Hepatocyte (in vitro differentiated cells): ENCODE data around the gene SEPTIN8. TPM values are rescaled to one million over a fixed set of nuclear protein-coding genes. Genes with fewer than 3 reads are reported as not detected.

Experiments
- DNase-seq: peaks from one replicate; pipeline ENCODE4 v3.0.0-alpha.2; 2016; ENCODE audit warnings: low spot score
- H2AFZ ChIP-seq: fragments of 200-600 bp; sonication (generic); 2 replicates; pipeline ENCODE4 v1.6.0; 2016; ENCODE audit warnings: antibody characterized with exemption, mild to moderate bottlenecking
- H3K27ac ChIP-seq: fragments of 200-600 bp; sonication (generic); 2 replicates; pipeline ENCODE4 v1.5.1; 2016; ENCODE audit warnings: mild to moderate bottlenecking
- H3K27me3 ChIP-seq: fragments of 200-600 bp; sonication (generic); 2 replicates; pipeline ENCODE4 v1.6.1; 2016
- H3K36me3 ChIP-seq: fragments of 200-600 bp; sonication (generic); replicated peaks from 2 replicates; pipeline ENCODE4 v1.5.1; 2016; ENCODE audit warnings: low read depth; ENCODE audit not compliant: insufficient read depth
- H3K4me1 ChIP-seq: fragments of 200-600 bp; sonication (generic); 2 replicates; pipeline ENCODE4 v1.5.1; 2016; ENCODE audit warnings: mild to moderate bottlenecking, moderate library complexity; ENCODE audit not compliant: insufficient read depth
- H3K4me2 ChIP-seq: fragments of 200-600 bp; sonication (generic); 2 replicates; pipeline ENCODE4 v1.6.0; 2016
- H3K4me3 ChIP-seq: fragments of 200-600 bp; sonication (generic); 2 replicates; pipeline ENCODE4 v1.5.1; 2016; ENCODE audit warnings: mild to moderate bottlenecking
- H3K79me2 ChIP-seq: fragments of 200-600 bp; sonication (generic); 2 replicates; pipeline ENCODE4 v1.6.0; 2017; ENCODE audit warnings: mild to moderate bottlenecking
- H3K9me2 ChIP-seq: fragments of 200-600 bp; sonication (generic); replicated peaks from 2 replicates; pipeline ENCODE4 v1.6.0; 2017; ENCODE audit warnings: mild to moderate bottlenecking; ENCODE audit not compliant: insufficient read depth
- H3K9me3 ChIP-seq: fragments of 200-600 bp; sonication (generic); 2 replicates; pipeline ENCODE4 v1.5.1; 2016; ENCODE audit warnings: low read depth, mild to moderate bottlenecking
- H4K20me1 ChIP-seq: fragments of 200-600 bp; sonication (generic); 2 replicates; pipeline ENCODE4 v1.6.0; 2016; ENCODE audit warnings: mild to moderate bottlenecking; ENCODE audit not compliant: insufficient read depth, poor library complexity, severe bottlenecking
- CTCF ChIP-seq: fragments of 200-600 bp; sonication (generic); IDR thresholded peaks from 2 replicates; pipeline ENCODE4 v1.5.1; 2016; ENCODE audit warnings: antibody characterized with exemption, mild to moderate bottlenecking; ENCODE audit not compliant: poor library complexity
- EZH2 ChIP-seq: fragments of 200-600 bp; sonication (generic); IDR thresholded peaks from 2 replicates; pipeline ENCODE4 v1.6.1; 2016; ENCODE audit warnings: antibody characterized with exemption, mild to moderate bottlenecking, borderline replicate concordance
- EZH2phosphoT487 ChIP-seq: fragments of 200-600 bp; sonication (generic); IDR thresholded peaks from one replicate; pipeline ENCODE4 v1.6.1; 2018; ENCODE audit warnings: antibody characterized with exemption, mild to moderate bottlenecking, low read depth, moderate library complexity; ENCODE audit not compliant: unreplicated experiment, severe bottlenecking
- WGBS: methylation state at CpG from one replicate; pipeline ENCODE4 v1.1.6; 2016; ENCODE audit warnings: low lambda C conversion rate; ENCODE audit errors: missing lambda C conversion rate; 5-methylcytosine and 5-hydroxymethylcytosine counted together
- polyA plus RNA-seq: library from polyadenylated mRNA; unstranded; fragments of >200 nt; fragmentation: Nextera tagmentation; extraction: Ambion mirVana; gene quantifications from 2 replicates; pipeline ENCODE4 v1.2.1, GENCODE V29; 2016
- total RNA-seq: library from RNA; depleted of rRNA; stranded (reverse); fragments of >200 nt; gene quantifications from 2 replicates; pipeline ENCODE4 v1.2.3, GENCODE V29; 2014

The SEPTIN8 gene
- total and polyA plus RNA-seq, 2 experiments from 2014 or later = 18.7 to 41.9 TPM

- no peaks in the 10 kb centered on the region for H4K20me1 ChIP-seq
- 42% methylated on average over 15 of the region's 15 CpGs for WGBS
- H2AFZ ChIP-seq = no peak overlapping the region
- H3K9me3 ChIP-seq = no peaks in the 10 kb centered on the region
- TF ChIP-seq CTCF = peak; percentile 88
- TF ChIP-seq EZH2phosphoT487 = no peak
- TF ChIP-seq EZH2 = no peak
- DNase-seq = peak; percentile 95
- no peak overlapping the region for H3K4me3 ChIP-seq
- peaks cover under 1% of the 10 kb centered on the region for H3K27me3 ChIP-seq
- no peak overlapping the region for H3K27ac ChIP-seq
- H3K4me2 ChIP-seq = no peak overlapping the region
- no peaks in the 10 kb centered on the region for H3K79me2 ChIP-seq
- no peaks in the 10 kb centered on the region for H3K9me2 ChIP-seq
- peaks cover 5% of the 10 kb centered on the region for H3K4me1 ChIP-seq
- H3K36me3 ChIP-seq = no peaks in the 10 kb centered on the region
Measured at GRCh38 chr5:132820162-132820754, 43.2 kb upstream of the SEPTIN8 start.

- 92% methylated on average over 26 of the region's 26 CpGs for WGBS
- H4K20me1 ChIP-seq = no peaks in the 10 kb centered on the region
- no peak overlapping the region for H3K4me2 ChIP-seq
- no peak for DNase-seq
- TF ChIP-seq EZH2 = no peak
- no peak for TF ChIP-seq CTCF
- no peak for TF ChIP-seq EZH2phosphoT487
- H2AFZ ChIP-seq = no peak overlapping the region
- H3K4me3 ChIP-seq = no peak overlapping the region
- H3K79me2 ChIP-seq = no peaks in the 10 kb centered on the region
- no peaks in the 10 kb centered on the region for H3K36me3 ChIP-seq
- H3K4me1 ChIP-seq = peaks cover 5% of the 10 kb centered on the region
- H3K27ac ChIP-seq = no peak overlapping the region
- no peaks in the 10 kb centered on the region for H3K9me3 ChIP-seq
- H3K9me2 ChIP-seq = no peaks in the 10 kb centered on the region
- peaks cover 3% of the 10 kb centered on the region for H3K27me3 ChIP-seq
Measured at GRCh38 chr5:132819468-132819867, 42.4 kb upstream of the SEPTIN8 start.

DNA sequence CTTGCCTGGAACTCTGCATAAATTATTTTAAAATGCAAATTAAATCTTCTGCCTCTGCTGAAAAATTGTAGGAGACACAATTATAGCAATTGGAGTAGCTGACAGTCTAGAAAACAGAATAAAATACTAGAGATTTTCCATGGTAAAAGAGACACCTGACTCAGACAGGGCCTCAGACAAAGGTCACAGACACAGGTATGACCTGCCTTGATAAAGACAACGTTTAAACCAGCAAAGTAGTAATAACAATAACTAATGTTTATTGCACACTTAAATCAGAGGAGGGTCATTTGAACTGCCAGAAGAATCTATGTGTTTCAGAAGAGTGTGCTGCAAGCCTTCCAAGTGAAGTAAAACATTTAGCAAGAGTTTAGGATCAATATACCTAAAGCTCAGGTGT lies 40.0 kb upstream of the SEPTIN8 start:
- no peak overlapping the region for H2AFZ ChIP-seq
- H3K4me1 ChIP-seq = peaks cover 7% of the 10 kb centered on the region
- no peaks in the 10 kb centered on the region for H3K79me2 ChIP-seq
- H3K9me2 ChIP-seq = no peaks in the 10 kb centered on the region
- peaks cover 17% of the 10 kb centered on the region for H3K27me3 ChIP-seq
- no peak for DNase-seq
- no peaks in the 10 kb centered on the region for H3K36me3 ChIP-seq
- no peaks in the 10 kb centered on the region for H3K9me3 ChIP-seq
- TF ChIP-seq CTCF = no peak
- no peak for TF ChIP-seq EZH2phosphoT487
- no peak for TF ChIP-seq EZH2
- WGBS = 17% methylated on average over 1 of the region's 1 CpG
- H3K4me2 ChIP-seq = peak overlapping the region; percentile 11
- H3K4me3 ChIP-seq = no peak overlapping the region
- H3K27ac ChIP-seq = no peak overlapping the region
- H4K20me1 ChIP-seq = no peaks in the 10 kb centered on the region

DNA sequence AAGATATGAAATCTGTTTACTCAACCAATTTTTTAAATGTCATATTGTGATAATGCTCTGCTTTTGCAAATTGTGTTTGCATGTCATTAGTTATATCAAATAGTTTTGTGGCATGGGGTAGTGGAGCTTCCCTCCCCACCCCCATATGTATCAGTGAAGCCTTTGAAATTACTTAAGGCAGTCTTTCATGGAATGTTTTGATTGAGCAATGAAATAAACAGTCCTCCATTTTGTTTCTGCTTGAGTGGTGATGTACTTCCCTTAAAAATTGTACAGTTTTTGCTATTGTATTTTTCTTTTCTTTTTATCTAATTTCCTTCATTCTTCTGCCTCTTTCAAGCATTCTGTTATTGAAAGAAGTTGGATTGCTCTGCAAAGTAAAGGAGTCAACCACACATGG lies 39.5 kb upstream of the SEPTIN8 start:
- Histone ChIP-seq H3K27me3 (peaks cover 17% of the 10 kb centered on the region), H3K9me3 (no peaks in the 10 kb centered on the region), H3K79me2 (no peaks in the 10 kb centered on the region), H3K4me2 (peak overlapping the region; percentile 11), H3K4me1 (peaks cover 7% of the 10 kb centered on the region), H2AFZ (no peak overlapping the region), H3K27ac (no peak overlapping the region), H3K9me2 (no peaks in the 10 kb centered on the region), H3K36me3 (no peaks in the 10 kb centered on the region), H3K4me3 (no peak overlapping the region), H4K20me1 (no peaks in the 10 kb centered on the region)
- TF ChIP-seq EZH2 (no peak), EZH2phosphoT487 (no peak), CTCF (no peak)
- DNase-seq = no peak
